Endothelial cell of umbilical vein (primary cell): ENCODE measurements around the gene MAPKAP1. TPM values are rescaled to one million over a fixed set of nuclear protein-coding genes. Genes with fewer than 3 reads are reported as not detected.

Experiments
- BruUV-seq: library from RNA; stranded (reverse); fragments of 400-500 nt; replicated peaks from 2 replicates; lab custom pipeline; 2021; lab: Mats Ljungman, UMichigan
- CTCF ChIA-PET: fragments of 300-600, 350-600 bp; sonication (Branson Sonifier 250); formaldehyde crosslinking; loops from one replicate; lab custom pipeline; 2021; ENCODE audit warnings: antibody characterized with exemption, inconsistent platforms; lab: Charles Lee
- POLR2A ChIA-PET: fragments of 300-600, 350-600 bp; sonication (Branson Sonifier 250); formaldehyde crosslinking; loops from one replicate; lab custom pipeline; 2021; ENCODE audit warnings: antibody characterized with exemption, inconsistent platforms; lab: Charles Lee
- DNase-seq: peaks from one replicate; pipeline ENCODE4 v3.0.0-alpha.2; 2011; ENCODE audit warnings: low read depth, low spot score
- FAIRE-seq: peaks from 2 replicates; lab custom pipeline; 2011; peaks lifted over from hg19 to GRCh38; lab: Jason Lieb, UNC
- H2AFZ ChIP-seq: 2 replicates; pipeline ENCODE4 v1.6.0; 2012; ENCODE audit warnings: low read depth, low read length, control low read depth, inconsistent platforms
- H3K27ac ChIP-seq: 2 replicates; pipeline ENCODE4 v1.5.1; 2011; ENCODE audit warnings: low read depth, mild to moderate bottlenecking, control low read depth, low read length, moderate library complexity; ENCODE audit not compliant: insufficient read depth
- H3K27me3 ChIP-seq, 2 experiments: 2 replicates each; pipeline versions ENCODE4 v1.6.0 to v1.6.1; 2011; ENCODE audit warnings: low read length in 2 of 2, mixed read lengths in 1 of 2; ENCODE audit not compliant: control insufficient read depth in 2 of 2, insufficient read depth in 2 of 2
- H3K36me3 ChIP-seq, 2 experiments: 2 replicates in 1 of 2; 3 replicates in 1 of 2; pipeline ENCODE4 v1.5.1; 2011; ENCODE audit warnings: low read length in 2 of 2, mild to moderate bottlenecking in 1 of 2, moderate library complexity in 1 of 2; ENCODE audit not compliant: control insufficient read depth in 2 of 2, insufficient read depth in 2 of 2; ENCODE audit errors: extremely low read depth in 1 of 2
- H3K4me1 ChIP-seq: 3 replicates; pipeline ENCODE4 v1.5.1; 2011; ENCODE audit warnings: mild to moderate bottlenecking, low read length; ENCODE audit not compliant: control insufficient read depth, insufficient read depth; ENCODE audit errors: extremely low read depth
- H3K4me2 ChIP-seq: 2 replicates; pipeline ENCODE4 v1.6.1; 2011; ENCODE audit warnings: low read length, control low read depth, mixed read lengths; ENCODE audit not compliant: insufficient read depth
- H3K4me3 ChIP-seq, 3 experiments: fragments of 200-600 bp in 1 of 3; sonication (generic), shearing (Covaris generic) in 1 of 3; replicated peaks in 1 of 3; 2 replicates each; pipeline ENCODE4 v1.5.1; 2011 to 2016; ENCODE audit warnings: control low read depth in 3 of 3, low read length in 3 of 3, mild to moderate bottlenecking in 2 of 3, inconsistent platforms in 1 of 3, low read depth in 1 of 3, moderate library complexity in 1 of 3; ENCODE audit not compliant: insufficient read depth in 1 of 3
- H3K79me2 ChIP-seq: 2 replicates; pipeline ENCODE4 v1.6.0; 2012; ENCODE audit warnings: low read length, inconsistent platforms; ENCODE audit not compliant: control insufficient read depth, insufficient read depth
- H3K9ac ChIP-seq: replicated peaks from 2 replicates; pipeline ENCODE3; 2011; ENCODE audit warnings: low read length, control low read depth; ENCODE audit not compliant: insufficient read depth; ENCODE audit errors: extremely low read depth
- H3K9me1 ChIP-seq: replicated peaks from 3 replicates; pipeline ENCODE4 v1.6.0; 2011; ENCODE audit warnings: mild to moderate bottlenecking, low read length; ENCODE audit not compliant: control insufficient read depth, insufficient read depth; ENCODE audit errors: extremely low read depth
- H3K9me3 ChIP-seq: replicated peaks from 2 replicates; pipeline ENCODE4 v1.5.1; 2012; ENCODE audit warnings: low read length, inconsistent platforms; ENCODE audit not compliant: control insufficient read depth, insufficient read depth
- H4K20me1 ChIP-seq: replicated peaks from 2 replicates; pipeline ENCODE3; 2011; ENCODE audit warnings: mild to moderate bottlenecking, low read length; ENCODE audit not compliant: control insufficient read depth, insufficient read depth; ENCODE audit errors: extremely low read depth
- CTCF ChIP-seq, 2 donors: IDR thresholded peaks; 1 replicate in 1 of 2; 2 replicates in 1 of 2; pipeline ENCODE4 v1.5.1; 2011; ENCODE audit warnings: low read length in 2 of 2, mild to moderate bottlenecking in 2 of 2, moderate library complexity in 2 of 2, control low read depth in 1 of 2, inconsistent platforms in 1 of 2, low read depth in 1 of 2; ENCODE audit not compliant: insufficient read depth in 1 of 2; ENCODE audit errors: extremely low read depth in 1 of 2
- EZH2 ChIP-seq: IDR thresholded peaks from 2 replicates; pipeline ENCODE4 v1.6.1; 2012; ENCODE audit warnings: borderline replicate concordance, low read depth, mild to moderate bottlenecking, moderate library complexity, low read length, inconsistent platforms; ENCODE audit not compliant: severe bottlenecking
- JUN ChIP-seq: IDR thresholded peaks from 2 replicates; pipeline ENCODE4 v1.6.1; 2011; ENCODE audit warnings: borderline replicate concordance, low read depth; ENCODE audit not compliant: insufficient read length, insufficient read depth
- MAX ChIP-seq: IDR thresholded peaks from 2 replicates; pipeline ENCODE4 v1.6.1; 2011; ENCODE audit not compliant: insufficient read depth, insufficient read length
- dilution Hi-C: fragments of 300-500 bp; cut with MboI; formaldehyde crosslinking; loops from one replicate; pipeline ENCODE4 v1.15.0; 2019; ENCODE audit warnings: low sequenced_read_pairs; ENCODE audit not compliant: extremely low pct_ligation_motif_present
- intact Hi-C: fragments of 100-400 bp; cut with micrococcal nuclease; formaldehyde crosslinking; loops from one replicate; pipeline ENCODE4 v1.10.0; 2022
- polyA plus RNA-seq, 4 experiments: library from polyadenylated mRNA; depleted of rRNA in 3 of 4; stranded (reverse) in 3 of 4; unstranded in 1 of 4; fragments of >200 nt; gene quantifications; 2 replicates each; pipeline versions ENCODE4 v1.2.1 to v1.2.3, GENCODE V29; 2011 to 2012; ENCODE audit warnings: missing spikeins in 1 of 4
- total RNA-seq: library from RNA; stranded (reverse); gene quantifications from 2 replicates; pipeline ENCODE4 v1.2.3, GENCODE V29; 2021

Gene MAPKAP1
- total and polyA plus RNA-seq, 2 donors (not counting 3 experiments of a cell fraction or from before 2014, with no cell fraction given) = 61.9 to 99.1 TPM

- Histone ChIP-seq H3K4me2 (no peak overlapping the region), H3K9me3 (no peaks in the 10 kb centered on the region), H3K79me2 (peaks cover 18% of the 10 kb centered on the region), H3K27me3 (no peaks in the 10 kb centered on the region), H3K9me1 (no peaks in the 10 kb centered on the region), H3K4me3 (no peak overlapping the region), H3K4me1 (peaks cover 27% of the 10 kb centered on the region), H2AFZ (no peak overlapping the region), H3K9ac (no peak overlapping the region), H3K27ac (no peak overlapping the region), H4K20me1 (no peaks in the 10 kb centered on the region), H3K36me3 (no peaks in the 10 kb centered on the region)
- dilution Hi-C loops (no loop called here), intact Hi-C loops (no loop called here)
- BruUV-seq = no TSS peak
- POLR2A ChIA-PET = no interaction called here
- CTCF ChIA-PET = no interaction called here
- DNase-seq (no peak), FAIRE-seq (no peak)
- TF ChIP-seq MAX = no peak
- TF ChIP-seq EZH2 = no peak
- no peak for TF ChIP-seq CTCF (IDR thresholded peaks at IDR 0.05; ENCODE audit: extremely low read depth in 1 of 2, insufficient read depth in 1 of 2, low read depth in 1 of 2, low read length in 2 of 2)
Measured at GRCh38 chr9:125655066-125655633, 51.9 kb downstream of the MAPKAP1 start.

DNA sequence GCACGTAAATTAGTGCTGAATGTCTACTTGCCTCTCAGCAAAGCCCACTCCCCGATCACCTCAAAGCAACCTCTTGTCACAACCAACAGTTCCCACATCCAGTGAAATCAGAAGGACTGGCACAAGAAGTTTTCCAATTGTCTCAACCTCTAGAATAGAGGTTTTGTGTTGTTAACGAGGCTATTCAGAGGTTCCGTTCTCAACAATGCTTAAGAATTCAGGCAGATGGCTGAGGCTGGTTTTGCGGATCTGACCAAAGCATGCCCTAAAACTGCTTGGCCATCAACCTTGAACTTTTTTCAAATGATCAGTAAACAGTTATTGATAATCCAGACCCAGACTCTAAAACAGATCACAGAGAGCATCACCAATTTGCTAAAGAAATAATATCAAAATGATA lies 52.9 kb downstream of the MAPKAP1 start:
- Histone ChIP-seq H3K9me3 (no peaks in the 10 kb centered on the region), H3K27me3 (no peaks in the 10 kb centered on the region), H3K4me1 (peaks cover 25% of the 10 kb centered on the region), H4K20me1 (no peaks in the 10 kb centered on the region), H3K4me3 (no peak overlapping the region), H3K9me1 (no peaks in the 10 kb centered on the region), H2AFZ (no peak overlapping the region), H3K79me2 (peaks cover 15% of the 10 kb centered on the region), H3K9ac (no peak overlapping the region), H3K4me2 (no peak overlapping the region), H3K36me3 (no peaks in the 10 kb centered on the region), H3K27ac (no peak overlapping the region)
- intact Hi-C loops = no loop called here
- TF ChIP-seq JUN = no peak
- FAIRE-seq = no peak
- dilution Hi-C loops = no loop called here
- CTCF ChIA-PET = no interaction called here
- POLR2A ChIA-PET = no interaction called here
- no TSS peak for BruUV-seq
- no peak for DNase-seq
